MM.1S (cell line): ENCODE results near the gene FCGR2B.
"Not testable (repeated sequence)": the region's sequence is repeated elsewhere in the genome, so short reads cannot be mapped to it uniquely, and the experiment has no call there.

Source experiments
- DNase-seq: peaks from one replicate; pipeline ENCODE4 v3.0.0-alpha.2; 2015
- H2AFZ ChIP-seq: fragments of 300-600 bp; sonication (generic); 2 replicates; pipeline ENCODE4 v1.6.0; 2016; ENCODE audit warnings: antibody characterized with exemption, low read length
- H3F3A ChIP-seq: fragments of 300-600 bp; sonication (generic); 2 replicates; pipeline ENCODE4 v1.6.1; 2016; ENCODE audit warnings: mild to moderate bottlenecking, antibody characterized with exemption, low read length, moderate library complexity, mixed read lengths; ENCODE audit not compliant: insufficient read depth
- H3K27ac ChIP-seq: fragments of 300-600 bp; sonication (generic); 2 replicates; pipeline ENCODE4 v1.5.1; 2016; ENCODE audit warnings: mild to moderate bottlenecking, low read length
- H3K27me3 ChIP-seq: fragments of 300-600 bp; sonication (generic); replicated peaks from 2 replicates; pipeline ENCODE4 v1.6.0; 2016; ENCODE audit warnings: low read length; ENCODE audit not compliant: insufficient read depth
- H3K36me3 ChIP-seq: fragments of 300-600 bp; sonication (generic); replicated peaks from 2 replicates; pipeline ENCODE4 v1.6.1; 2016; ENCODE audit warnings: mild to moderate bottlenecking, low read length, mixed read lengths; ENCODE audit not compliant: insufficient read depth
- H3K4me1 ChIP-seq: fragments of 300-600 bp; sonication (generic); 2 replicates; pipeline ENCODE4 v1.6.1; 2016; ENCODE audit warnings: low read length, mixed read lengths
- H3K4me2 ChIP-seq: fragments of 300-600 bp; sonication (generic); 2 replicates; pipeline ENCODE4 v1.6.0; 2016; ENCODE audit warnings: low read depth, low read length
- H3K4me3 ChIP-seq: fragments of 300-600 bp; sonication (generic); 2 replicates; pipeline ENCODE4 v1.5.1; 2016; ENCODE audit warnings: low read length, mixed read lengths
- H3K79me2 ChIP-seq: fragments of 300-600 bp; sonication (generic); 2 replicates; pipeline ENCODE4 v1.6.1; 2016; ENCODE audit warnings: mixed run types, low read length, mixed read lengths
- H3K9ac ChIP-seq: fragments of 300-600 bp; sonication (generic); 2 replicates; pipeline ENCODE4 v1.6.1; 2016; ENCODE audit warnings: low read length, mixed read lengths
- H3K9me2 ChIP-seq: fragments of 300-600 bp; sonication (generic); replicated peaks from 2 replicates; pipeline ENCODE4 v1.6.1; 2016; ENCODE audit warnings: mild to moderate bottlenecking, low read length, mixed read lengths; ENCODE audit not compliant: insufficient read depth
- H3K9me3 ChIP-seq: fragments of 300-600 bp; sonication (generic); replicated peaks from 2 replicates; pipeline ENCODE4 v1.6.1; 2016; ENCODE audit warnings: mild to moderate bottlenecking, low read length, mixed read lengths; ENCODE audit not compliant: insufficient read depth
- H4K20me1 ChIP-seq: fragments of 300-600 bp; sonication (generic); 2 replicates; pipeline ENCODE4 v1.6.1; 2016; ENCODE audit warnings: mild to moderate bottlenecking, low read length, moderate library complexity, mixed read lengths; ENCODE audit not compliant: insufficient read depth
- CTCF ChIP-seq: fragments of 300-600 bp; sonication (generic); IDR thresholded peaks from 2 replicates; pipeline ENCODE4 v1.5.1; 2016; ENCODE audit warnings: antibody characterized with exemption, low read length, mixed read lengths

The FCGR2B gene

GRCh38 chr1:161638251-161638993, 24.5 kb upstream of the FCGR2B start:
- H3K9me2 ChIP-seq, H3K4me1 ChIP-seq, H2AFZ ChIP-seq, H3F3A ChIP-seq, H3K4me2 ChIP-seq, H4K20me1 ChIP-seq, H3K9ac ChIP-seq, H3K79me2 ChIP-seq, H3K27ac ChIP-seq, H3K36me3 ChIP-seq, H3K4me3 ChIP-seq, H3K27me3 ChIP-seq, DNase-seq, H3K9me3 ChIP-seq: not testable (repeated sequence)

GRCh38 chr1:161639203-161639602, 23.7 kb upstream of the FCGR2B start:
- not testable (repeated sequence) for H3K9me2 ChIP-seq, H3K9ac ChIP-seq, H3F3A ChIP-seq, H3K4me3 ChIP-seq, DNase-seq, H3K9me3 ChIP-seq, H3K27me3 ChIP-seq, H3K36me3 ChIP-seq, H4K20me1 ChIP-seq, H2AFZ ChIP-seq, H3K4me1 ChIP-seq, H3K79me2 ChIP-seq, H3K27ac ChIP-seq, H3K4me2 ChIP-seq

- not testable (repeated sequence) for H3K4me1 ChIP-seq, H3K4me2 ChIP-seq, H3K79me2 ChIP-seq, H3K9me3 ChIP-seq, H3K4me3 ChIP-seq, H4K20me1 ChIP-seq, DNase-seq, H3K36me3 ChIP-seq, H3K9ac ChIP-seq, H3K27ac ChIP-seq, H3F3A ChIP-seq, H3K9me2 ChIP-seq, H2AFZ ChIP-seq, H3K27me3 ChIP-seq
- TF ChIP-seq CTCF = peak; percentile 11; the same call in 1 of the 2 replicates
These were observed 20.2 kb upstream of the FCGR2B start for GRCh38 chr1:161642697-161643096.

GRCh38 chr1:161643481-161644208, 19.3 kb upstream of the FCGR2B start:
- H3K9me2 ChIP-seq, H3K9ac ChIP-seq, H4K20me1 ChIP-seq, H2AFZ ChIP-seq, H3K27ac ChIP-seq, H3K27me3 ChIP-seq, DNase-seq, H3F3A ChIP-seq, H3K4me2 ChIP-seq, H3K9me3 ChIP-seq, H3K4me1 ChIP-seq, H3K79me2 ChIP-seq, H3K36me3 ChIP-seq, H3K4me3 ChIP-seq: not testable (repeated sequence)

GRCh38 chr1:161644855-161645254, 18.1 kb upstream of the FCGR2B start:
- H3K4me3 ChIP-seq, H3K27ac ChIP-seq, H3K36me3 ChIP-seq, H3K27me3 ChIP-seq, H2AFZ ChIP-seq, H3K4me1 ChIP-seq, H3K4me2 ChIP-seq, DNase-seq, H4K20me1 ChIP-seq, H3K9ac ChIP-seq, H3K9me3 ChIP-seq, H3K9me2 ChIP-seq, H3F3A ChIP-seq, H3K79me2 ChIP-seq: not testable (repeated sequence)
